Measurements from ENCODE around the gene TOR1AIP2. TPM values are rescaled to one million over a fixed set of nuclear protein-coding genes. Genes with fewer than 3 reads are reported as not detected.

The TOR1AIP2 gene
- total RNA-seq, 1 experiment from 2014 or later = 100 TPM

GRCh38 chr1:179888071-179888470 lies 10.5 kb upstream of the TOR1AIP2 start:
- peaks cover 29% of the 10 kb centered on the region for H3K36me3 ChIP-seq (ENCODE audit: insufficient read depth, low read length, poor library complexity, severe bottlenecking)

DNA sequence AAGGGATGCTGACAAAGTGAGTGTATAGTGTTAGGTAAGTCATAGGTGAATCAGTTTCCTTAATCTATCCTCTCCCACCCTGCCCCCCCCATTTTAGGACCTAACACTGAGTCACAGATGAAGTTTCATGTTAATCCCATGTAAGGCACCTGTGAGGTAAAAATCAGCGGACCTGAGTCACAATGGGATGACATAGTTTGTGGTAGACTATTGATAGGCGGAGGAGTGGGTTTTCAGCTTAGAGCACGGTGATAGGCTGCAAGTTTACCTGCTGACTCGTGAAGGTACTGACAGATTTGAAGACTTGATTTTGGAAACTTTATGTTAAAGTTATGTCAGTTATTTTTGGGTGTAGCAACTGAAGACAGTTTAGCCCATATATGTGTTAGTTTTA lies 6.1 kb upstream of the TOR1AIP2 start:
- H3K4me1 ChIP-seq (ENCODE audit: insufficient read depth, low read length, poor library complexity, severe bottlenecking) = peaks cover 20% of the 10 kb centered on the region
- no TSS peak for BruUV-seq (replicated peaks)
- ChIA-PET POLR2A (ENCODE audit: low non-redundant PET) (no interaction called here), CTCF (no interaction called here)
- no peak overlapping the region for H3K27ac ChIP-seq (ENCODE audit: low read depth, low read length, poor library complexity, severe bottlenecking)
- DNase-seq (ENCODE audit: low spot score) = no peak
- H3K9me3 ChIP-seq (ENCODE audit: low read depth, low read length, poor library complexity, severe bottlenecking) = no peaks in the 10 kb centered on the region
- intact Hi-C loops (cut with micrococcal nuclease; ENCODE audit: unreplicated experiment) = no loop called here
- peaks cover 10% of the 10 kb centered on the region for H3K36me3 ChIP-seq (ENCODE audit: insufficient read depth, low read length, poor library complexity, severe bottlenecking)
- H3K27me3 ChIP-seq (replicated peaks; ENCODE audit: insufficient read depth, low read depth, low read length, poor library complexity) = no peaks in the 10 kb centered on the region
- no peak for TF ChIP-seq EZH2 (IDR thresholded peaks at IDR 0.05; ENCODE audit: borderline replicate concordance, low read depth, low read length, poor library complexity, severe bottlenecking)
- TF ChIP-seq, protein P1, sequence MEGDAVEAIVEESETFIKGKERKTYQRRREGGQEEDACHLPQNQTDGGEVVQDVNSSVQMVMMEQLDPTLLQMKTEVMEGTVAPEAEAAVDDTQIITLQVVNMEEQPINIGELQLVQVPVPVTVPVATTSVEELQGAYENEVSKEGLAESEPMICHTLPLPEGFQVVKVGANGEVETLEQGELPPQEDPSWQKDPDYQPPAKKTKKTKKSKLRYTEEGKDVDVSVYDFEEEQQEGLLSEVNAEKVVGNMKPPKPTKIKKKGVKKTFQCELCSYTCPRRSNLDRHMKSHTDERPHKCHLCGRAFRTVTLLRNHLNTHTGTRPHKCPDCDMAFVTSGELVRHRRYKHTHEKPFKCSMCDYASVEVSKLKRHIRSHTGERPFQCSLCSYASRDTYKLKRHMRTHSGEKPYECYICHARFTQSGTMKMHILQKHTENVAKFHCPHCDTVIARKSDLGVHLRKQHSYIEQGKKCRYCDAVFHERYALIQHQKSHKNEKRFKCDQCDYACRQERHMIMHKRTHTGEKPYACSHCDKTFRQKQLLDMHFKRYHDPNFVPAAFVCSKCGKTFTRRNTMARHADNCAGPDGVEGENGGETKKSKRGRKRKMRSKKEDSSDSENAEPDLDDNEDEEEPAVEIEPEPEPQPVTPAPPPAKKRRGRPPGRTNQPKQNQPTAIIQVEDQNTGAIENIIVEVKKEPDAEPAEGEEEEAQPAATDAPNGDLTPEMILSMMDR (conservative IDR thresholded peaks at IDR 0.05; ENCODE audit: low read depth, low read length) = no peak
- peak overlapping the region; percentile 76 for H3K4me3 ChIP-seq (ENCODE audit: low read depth, low read length, poor library complexity, severe bottlenecking)

More at GRCh38 chr1:179888071-179888470, 10.5 kb upstream of the TOR1AIP2 start:
- BruUV-seq (replicated peaks) = no TSS peak
- Histone ChIP-seq H3K4me3 (ENCODE audit: low read depth, low read length, poor library complexity, severe bottlenecking) (no peak overlapping the region), H3K4me1 (ENCODE audit: insufficient read depth, low read length, poor library complexity, severe bottlenecking) (peaks cover 10% of the 10 kb centered on the region), H3K27me3 (replicated peaks; ENCODE audit: insufficient read depth, low read depth, low read length, poor library complexity) (no peaks in the 10 kb centered on the region), H3K27ac (ENCODE audit: low read depth, low read length, poor library complexity, severe bottlenecking) (no peak overlapping the region), H3K9me3 (ENCODE audit: low read depth, low read length, poor library complexity, severe bottlenecking) (no peaks in the 10 kb centered on the region)
- ChIA-PET CTCF (no interaction called here), POLR2A (ENCODE audit: low non-redundant PET) (no interaction called here)
- DNase-seq (ENCODE audit: low spot score) = no peak
- intact Hi-C loops (cut with micrococcal nuclease; ENCODE audit: unreplicated experiment) = no loop called here
- TF ChIP-seq EZH2 (IDR thresholded peaks at IDR 0.05; ENCODE audit: borderline replicate concordance, low read depth, low read length, poor library complexity, severe bottlenecking) = no peak
- TF ChIP-seq, protein P1 (conservative IDR thresholded peaks at IDR 0.05; ENCODE audit: low read depth, low read length) = no peak

GRCh38 chr1:179883040-179883744 lies 5.6 kb upstream of the TOR1AIP2 start:
- no peak for DNase-seq (ENCODE audit: low spot score)
- no peaks in the 10 kb centered on the region for H3K9me3 ChIP-seq (ENCODE audit: low read depth, low read length, poor library complexity, severe bottlenecking)
- ChIA-PET POLR2A (ENCODE audit: low non-redundant PET) (interaction anchor here (0.6 kb wide), 1 partner anchor 17 kb away, joined by 4 read pairs; no protein-coding TSS in a partner anchor), CTCF (no interaction called here)
- no peaks in the 10 kb centered on the region for H3K27me3 ChIP-seq (replicated peaks; ENCODE audit: insufficient read depth, low read depth, low read length, poor library complexity)
- intact Hi-C loops (cut with micrococcal nuclease; ENCODE audit: unreplicated experiment) = no loop called here
- H3K27ac ChIP-seq (ENCODE audit: low read depth, low read length, poor library complexity, severe bottlenecking) = peak overlapping the region; percentile 98
- H3K36me3 ChIP-seq (ENCODE audit: insufficient read depth, low read length, poor library complexity, severe bottlenecking) = peaks cover 10% of the 10 kb centered on the region
- TF ChIP-seq, protein P1 (conservative IDR thresholded peaks at IDR 0.05; ENCODE audit: low read depth, low read length) = no peak
- TF ChIP-seq EZH2 (IDR thresholded peaks at IDR 0.05; ENCODE audit: borderline replicate concordance, low read depth, low read length, poor library complexity, severe bottlenecking) = no peak
- peaks cover 20% of the 10 kb centered on the region for H3K4me1 ChIP-seq (ENCODE audit: insufficient read depth, low read length, poor library complexity, severe bottlenecking)
- no TSS peak for BruUV-seq (replicated peaks)
- H3K4me3 ChIP-seq (ENCODE audit: low read depth, low read length, poor library complexity, severe bottlenecking) = peak overlapping the region; percentile 76

All from A673 (cell line).